ENCODE data around the gene SPPL2B. TPM values are rescaled to one million over a fixed set of nuclear protein-coding genes. Genes with fewer than 3 reads are reported as not detected.

SPPL2B gene
- total and polyA plus RNA-seq, 12 donors: 17.8 to 69.7 (median 21.2) TPM

DNA sequence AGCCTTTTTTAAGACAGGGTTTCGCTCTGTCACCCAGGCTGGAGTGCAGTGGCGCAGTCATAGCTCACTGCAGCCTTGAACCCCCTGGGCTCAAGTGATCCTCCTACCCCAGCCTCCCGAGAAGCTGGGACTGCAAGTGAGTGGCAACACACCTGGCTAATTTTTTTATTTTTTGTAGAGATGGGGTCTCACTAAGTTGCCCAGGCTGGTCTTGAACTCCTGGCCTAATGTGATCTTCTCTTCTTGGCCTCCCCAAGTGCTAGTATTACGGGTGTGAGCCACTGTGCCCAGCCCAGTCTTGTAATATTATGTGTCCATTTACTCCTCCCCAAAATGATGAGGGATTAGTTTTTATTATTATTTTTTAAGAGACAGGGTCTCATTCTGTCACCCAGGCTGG lies 17.4 kb upstream of the SPPL2B start:
- Histone ChIP-seq H3K36me3 (no peaks in the 10 kb centered on the region), H3K27me3 (peaks cover 0 to 73% (median 70%) of the 10 kb centered on the region in 7 donors), H3K4me3 (no peak overlapping the region), H3K27ac (no peak overlapping the region), H3K9me3 (peaks cover 0 to 14% (median 6%) of the 10 kb centered on the region in 11 donors), H3K4me1 (peaks cover 0 to 17% (median 0%) of the 10 kb centered on the region in 9 donors)
- no peak for DNase-seq
- 97% methylated on average over 4 of the region's 4 CpGs for WGBS, 2 donors
- intact Hi-C loops (cut with DNase I): loop anchor here in 2 of 10 donors (2.0 to 10.0 kb wide), 2 partner anchors 26 to 76 kb away; partner anchors contain the start of genes PLEKHJ1 (in 1 of the 2) and SF3A2 (in 1 of the 2)
- TF ChIP-seq, protein P1, sequence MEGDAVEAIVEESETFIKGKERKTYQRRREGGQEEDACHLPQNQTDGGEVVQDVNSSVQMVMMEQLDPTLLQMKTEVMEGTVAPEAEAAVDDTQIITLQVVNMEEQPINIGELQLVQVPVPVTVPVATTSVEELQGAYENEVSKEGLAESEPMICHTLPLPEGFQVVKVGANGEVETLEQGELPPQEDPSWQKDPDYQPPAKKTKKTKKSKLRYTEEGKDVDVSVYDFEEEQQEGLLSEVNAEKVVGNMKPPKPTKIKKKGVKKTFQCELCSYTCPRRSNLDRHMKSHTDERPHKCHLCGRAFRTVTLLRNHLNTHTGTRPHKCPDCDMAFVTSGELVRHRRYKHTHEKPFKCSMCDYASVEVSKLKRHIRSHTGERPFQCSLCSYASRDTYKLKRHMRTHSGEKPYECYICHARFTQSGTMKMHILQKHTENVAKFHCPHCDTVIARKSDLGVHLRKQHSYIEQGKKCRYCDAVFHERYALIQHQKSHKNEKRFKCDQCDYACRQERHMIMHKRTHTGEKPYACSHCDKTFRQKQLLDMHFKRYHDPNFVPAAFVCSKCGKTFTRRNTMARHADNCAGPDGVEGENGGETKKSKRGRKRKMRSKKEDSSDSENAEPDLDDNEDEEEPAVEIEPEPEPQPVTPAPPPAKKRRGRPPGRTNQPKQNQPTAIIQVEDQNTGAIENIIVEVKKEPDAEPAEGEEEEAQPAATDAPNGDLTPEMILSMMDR (IDR thresholded peaks at IDR 0.05): no peak
- ATAC-seq: no peak

DNA sequence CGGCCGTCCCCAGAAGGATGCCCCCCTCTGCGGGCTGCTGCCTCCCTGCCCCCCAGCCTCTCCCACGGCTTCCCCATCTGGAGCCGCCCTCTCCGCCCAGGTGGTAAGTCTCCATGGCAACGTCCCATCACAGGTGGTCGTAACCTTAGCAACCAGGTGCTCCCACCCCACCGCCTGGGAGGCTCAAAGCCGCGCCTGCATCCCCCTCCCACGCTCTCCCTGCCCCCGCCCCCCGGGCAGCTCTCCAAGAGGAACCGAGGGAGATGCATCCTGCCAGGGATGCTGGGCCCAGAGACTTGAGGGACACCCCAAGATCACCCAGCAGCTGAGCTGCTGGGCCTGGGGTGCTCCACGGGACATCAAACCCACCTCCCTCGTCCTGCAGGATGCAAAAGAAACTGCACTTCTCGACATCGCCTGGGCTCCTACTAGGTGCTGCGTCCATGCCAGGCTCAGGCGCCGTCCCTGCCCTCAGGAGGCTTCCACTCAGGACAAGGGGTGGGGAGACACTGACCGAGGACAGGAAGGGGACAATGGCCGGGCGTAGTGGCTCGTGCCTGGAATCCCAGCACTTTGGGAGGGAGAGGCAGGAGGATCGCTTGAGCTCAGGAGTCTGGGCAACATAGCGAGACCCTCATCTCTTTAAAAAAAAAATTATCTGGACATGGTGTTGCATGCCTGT lies 15.5 kb upstream of the SPPL2B start:
- peaks cover 0 to 14% (median 6%) of the 10 kb centered on the region in 11 donors for H3K9me3 ChIP-seq
- DNase-seq: no peak
- intact Hi-C loops (cut with DNase I): loop anchor here in 1 of 10 donors (10.0 kb wide), 1 partner anchor 78 kb away; the partner anchor contains the start of genes PLEKHJ1 and SF3A2
- TF ChIP-seq, protein P1 (IDR thresholded peaks at IDR 0.05): no peak
- H3K4me3 ChIP-seq: no peak overlapping the region
- ATAC-seq: no peak
- H3K36me3 ChIP-seq: no peaks in the 10 kb centered on the region
- H3K27ac ChIP-seq: no peak overlapping the region
- H3K4me1 ChIP-seq: peaks cover 0 to 20% (median 0%) of the 10 kb centered on the region in 9 donors
- 31 to 32% methylated on average over 28 of the region's 28 CpGs for WGBS, 2 donors
- peaks cover 0 to 55% (median 53%) of the 10 kb centered on the region in 7 donors for H3K27me3 ChIP-seq

GRCh38 chr19:2315121-2315817 lies 13.2 kb upstream of the SPPL2B start:
- no peak for ATAC-seq
- Histone ChIP-seq H3K27me3 (peaks cover 0 to 34% (median 32%) of the 10 kb centered on the region in 7 donors), H3K9me3 (peaks cover 0 to 14% (median 6%) of the 10 kb centered on the region in 11 donors), H3K27ac (peak overlapping the region in 1 of 10 donors; percentile 70), H3K36me3 (no peaks in the 10 kb centered on the region), H3K4me1 (peaks cover 0 to 22% (median 6%) of the 10 kb centered on the region in 9 donors), H3K4me3 (no peak overlapping the region)
- DNase-seq: no peak
- WGBS, 2 donors: 85 to 90% methylated on average over 7 of the region's 7 CpGs
- intact Hi-C loops (cut with DNase I): loop anchor here in 8 of 10 donors (5.0 to 10.0 kb wide), 5 partner anchors 38 to 163 kb away; partner anchors contain the start of genes PLEKHJ1 (in 5 of the 8), SF3A2 (in 5 of the 8) and AP3D1 (in 1 of the 8)
- TF ChIP-seq, protein P1 (IDR thresholded peaks at IDR 0.05): no peak

DNA sequence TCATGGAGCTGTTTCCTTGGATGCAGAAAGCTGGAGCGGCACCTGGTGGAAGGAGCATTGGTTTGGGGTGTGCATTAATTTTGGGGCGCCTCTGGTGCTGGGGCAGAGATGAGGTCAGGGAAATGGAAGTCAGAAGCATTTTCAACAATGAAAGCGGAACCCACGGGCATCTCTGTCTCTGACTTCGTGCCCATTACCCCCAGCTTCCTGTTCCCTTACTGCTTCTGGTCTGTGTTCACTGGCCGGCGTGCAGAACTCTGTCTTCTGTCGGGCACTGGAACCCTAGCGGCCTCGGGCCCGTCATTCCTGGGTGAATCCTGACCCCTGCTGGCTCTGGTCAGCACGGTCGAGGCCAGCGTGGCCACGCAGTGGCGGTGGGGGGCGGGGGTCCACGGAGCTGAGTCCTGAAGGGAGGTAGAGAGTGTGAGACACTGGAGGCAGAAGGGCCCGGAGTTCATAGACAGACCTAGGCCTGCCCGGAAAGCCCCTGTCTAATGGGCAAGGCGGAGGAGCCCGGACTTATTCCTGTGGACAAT lies 12.6 kb upstream of the SPPL2B start:
- no peak overlapping the region for H3K4me3 ChIP-seq
- H3K36me3 ChIP-seq: no peaks in the 10 kb centered on the region
- peaks cover 0 to 27% (median 26%) of the 10 kb centered on the region in 7 donors for H3K27me3 ChIP-seq
- intact Hi-C loops (cut with DNase I): loop anchor here in 9 of 10 donors (1.0 to 10.0 kb wide), 8 partner anchors 39 to 164 kb away; partner anchors contain the start of genes PLEKHJ1 (in 5 of the 9), SF3A2 (in 5 of the 9) and AP3D1 (in 1 of the 9)
- H3K4me1 ChIP-seq: peaks cover 0 to 22% (median 6%) of the 10 kb centered on the region in 9 donors
- peak overlapping the region in 1 of 10 donors; percentile 70 for H3K27ac ChIP-seq
- peaks cover 0 to 14% (median 6%) of the 10 kb centered on the region in 11 donors for H3K9me3 ChIP-seq
- TF ChIP-seq, protein P1 (IDR thresholded peaks at IDR 0.05): peak; percentile 31 to 76 (median 69)
- peak; percentile 89 to 94 (median 93) for ATAC-seq
- peak; percentile 71 to 72 for DNase-seq
- 25 to 28% methylated on average over 22 of the region's 22 CpGs for WGBS, 2 donors
